ENCODE results near the gene RPUSD1.
"Not testable (repeated sequence)": the region's sequence is repeated elsewhere in the genome, so short reads cannot be mapped to it uniquely, and the experiment has no call there.

RPUSD1 gene

DNA sequence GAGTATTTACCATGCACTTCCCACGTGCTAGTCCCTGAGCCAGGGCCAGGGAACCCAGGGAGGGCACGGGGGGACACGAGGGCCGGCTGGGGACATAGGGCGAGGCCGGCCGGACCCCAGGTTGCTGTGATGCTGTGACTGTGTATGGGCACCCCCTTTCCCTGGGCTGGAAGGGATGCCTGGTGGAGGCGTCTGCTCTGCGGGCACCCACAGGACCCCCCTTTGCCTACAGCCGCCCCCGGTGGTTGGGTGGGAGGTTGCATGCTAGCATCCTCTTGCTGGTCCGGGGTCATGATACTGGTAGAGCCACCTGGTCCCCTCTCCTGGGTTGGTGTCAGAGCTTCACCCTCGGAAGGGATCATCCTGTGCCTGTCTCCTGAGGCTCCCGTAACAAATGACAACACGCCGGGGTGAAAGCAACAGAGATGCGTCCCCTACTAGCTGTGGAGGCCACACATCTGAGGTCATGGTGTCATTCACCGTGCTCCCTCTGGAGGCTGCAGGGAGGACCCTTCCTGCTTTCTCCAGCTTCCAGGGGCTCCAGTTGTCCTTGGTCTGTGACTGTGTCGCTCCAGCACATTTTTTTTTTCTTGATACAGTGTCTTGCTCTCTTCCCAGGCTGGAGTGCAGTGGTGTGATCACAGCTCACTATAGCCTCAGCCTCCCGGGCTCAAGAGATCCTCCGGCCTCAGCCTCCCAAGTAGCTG lies 44.2 kb downstream of the RPUSD1 start:
- TF ChIP-seq, protein P1, sequence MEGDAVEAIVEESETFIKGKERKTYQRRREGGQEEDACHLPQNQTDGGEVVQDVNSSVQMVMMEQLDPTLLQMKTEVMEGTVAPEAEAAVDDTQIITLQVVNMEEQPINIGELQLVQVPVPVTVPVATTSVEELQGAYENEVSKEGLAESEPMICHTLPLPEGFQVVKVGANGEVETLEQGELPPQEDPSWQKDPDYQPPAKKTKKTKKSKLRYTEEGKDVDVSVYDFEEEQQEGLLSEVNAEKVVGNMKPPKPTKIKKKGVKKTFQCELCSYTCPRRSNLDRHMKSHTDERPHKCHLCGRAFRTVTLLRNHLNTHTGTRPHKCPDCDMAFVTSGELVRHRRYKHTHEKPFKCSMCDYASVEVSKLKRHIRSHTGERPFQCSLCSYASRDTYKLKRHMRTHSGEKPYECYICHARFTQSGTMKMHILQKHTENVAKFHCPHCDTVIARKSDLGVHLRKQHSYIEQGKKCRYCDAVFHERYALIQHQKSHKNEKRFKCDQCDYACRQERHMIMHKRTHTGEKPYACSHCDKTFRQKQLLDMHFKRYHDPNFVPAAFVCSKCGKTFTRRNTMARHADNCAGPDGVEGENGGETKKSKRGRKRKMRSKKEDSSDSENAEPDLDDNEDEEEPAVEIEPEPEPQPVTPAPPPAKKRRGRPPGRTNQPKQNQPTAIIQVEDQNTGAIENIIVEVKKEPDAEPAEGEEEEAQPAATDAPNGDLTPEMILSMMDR (IDR thresholded peaks at IDR 0.05; ENCODE audit: borderline replicate concordance, insufficient read depth, low read depth, low read length): peak; percentile 39; the same call in 1 of the 2 replicates
- H3K4me3 ChIP-seq (ENCODE audit: low read depth, low read length): no peak overlapping the region

- not testable (repeated sequence) for H3K4me3 ChIP-seq (ENCODE audit: low read depth, low read length)
Observed at GRCh38 chr16:742894-743293, 45.3 kb downstream of the RPUSD1 start.

DNA sequence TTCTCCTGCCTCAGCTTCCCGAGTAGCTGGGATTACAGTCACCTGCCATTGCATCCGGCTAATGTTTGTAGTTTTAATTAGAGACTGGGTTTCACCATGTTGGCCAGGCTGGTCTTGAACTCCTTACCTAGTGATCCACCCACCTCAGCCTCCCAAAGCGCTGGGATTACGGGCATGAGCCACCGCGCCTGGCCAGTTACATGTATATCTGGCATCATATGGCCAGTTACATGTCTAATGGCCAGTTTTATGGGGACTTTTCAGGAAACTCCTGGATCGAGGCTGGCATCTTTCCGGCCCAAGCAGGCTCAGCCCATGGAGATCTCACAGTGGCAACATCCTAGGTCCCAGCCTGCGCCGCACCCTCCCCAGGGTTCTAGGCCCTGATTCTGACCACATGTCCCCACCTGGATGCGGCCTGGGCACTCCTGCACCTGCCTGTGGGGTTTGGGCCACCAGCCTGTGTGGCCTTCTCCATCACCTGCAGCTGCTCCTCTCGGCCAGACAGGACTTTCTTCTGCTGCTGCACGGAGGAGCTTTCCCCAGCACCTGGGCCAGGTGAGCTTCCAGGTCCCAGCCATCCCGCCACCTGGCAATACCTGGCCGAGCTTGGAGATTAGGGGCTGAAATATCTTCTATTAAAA lies 46.1 kb downstream of the RPUSD1 start:
- H3K4me3 ChIP-seq (ENCODE audit: low read depth, low read length): no peak overlapping the region
- TF ChIP-seq, protein P1 (IDR thresholded peaks at IDR 0.05; ENCODE audit: borderline replicate concordance, insufficient read depth, low read depth, low read length): no peak

DNA sequence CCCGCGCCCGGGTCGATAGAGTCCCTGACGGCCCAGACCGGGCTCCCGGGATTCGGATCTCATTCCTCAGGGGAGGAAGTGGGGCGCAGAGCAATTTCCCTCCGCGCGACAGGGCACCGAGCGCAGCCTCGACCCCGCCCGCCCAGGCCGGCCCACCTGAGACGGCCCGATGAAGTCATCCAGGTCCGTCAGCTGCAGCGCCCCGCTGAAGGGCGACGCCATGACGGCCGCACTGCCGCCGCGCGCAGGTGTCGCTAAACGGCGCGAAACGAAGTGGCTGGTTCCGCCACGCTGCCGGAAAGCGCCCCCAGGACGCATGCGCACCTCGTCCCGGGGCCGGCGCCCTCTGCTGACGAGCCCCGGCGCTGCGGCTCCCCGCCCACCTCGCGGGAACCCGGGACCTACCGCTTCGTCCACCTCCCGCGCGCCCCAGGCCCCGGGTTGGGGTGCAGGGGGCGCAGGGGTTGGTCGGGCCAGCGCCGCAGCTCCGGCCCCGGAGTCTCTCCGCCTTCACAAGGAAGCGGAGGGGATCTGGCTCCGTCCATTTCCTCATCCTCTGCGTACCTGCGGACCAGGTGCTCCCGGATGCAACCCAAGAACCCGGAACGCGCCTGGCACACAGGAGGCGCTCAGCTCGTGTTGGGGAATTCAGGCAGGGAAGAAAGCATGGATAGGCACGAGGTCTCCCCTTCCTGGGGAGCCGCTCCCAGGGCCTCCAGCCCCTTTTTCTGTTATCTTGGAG lies 47.2 kb downstream of the RPUSD1 start, which contains the start of gene CIAO3:
TSS of gene CIAO3 (minus strand) at position 234 of the 742 bp plus-strand sequence. CDS start at position 222, 12 bp downstream.
- peak within 1 kb of the TSS; percentile 93 for H3K4me3 ChIP-seq (ENCODE audit: low read depth, low read length)
- TF ChIP-seq, protein P1 (IDR thresholded peaks at IDR 0.05; ENCODE audit: borderline replicate concordance, insufficient read depth, low read depth, low read length): peak; percentile 98

DNA sequence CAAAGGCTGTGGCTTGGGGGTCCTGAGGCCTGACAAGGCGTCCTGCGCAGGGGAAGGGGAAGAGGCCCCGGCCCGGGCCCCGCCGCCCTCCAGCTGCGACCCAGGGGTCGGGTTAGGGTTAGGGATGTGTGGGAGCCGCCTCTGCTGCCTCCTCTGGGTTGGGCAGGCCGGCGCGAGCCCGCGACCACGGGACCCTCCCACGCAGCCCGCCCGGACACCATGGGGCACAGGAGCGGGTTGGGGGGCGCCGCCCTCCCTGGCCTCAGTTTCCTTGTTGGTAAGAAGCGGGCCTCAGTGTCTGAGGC lies 47.8 kb downstream of the RPUSD1 start:
- H3K4me3 ChIP-seq (ENCODE audit: low read depth, low read length): peak overlapping the region; percentile 93
- TF ChIP-seq, protein P1 (IDR thresholded peaks at IDR 0.05; ENCODE audit: borderline replicate concordance, insufficient read depth, low read depth, low read length): no peak

DNA sequence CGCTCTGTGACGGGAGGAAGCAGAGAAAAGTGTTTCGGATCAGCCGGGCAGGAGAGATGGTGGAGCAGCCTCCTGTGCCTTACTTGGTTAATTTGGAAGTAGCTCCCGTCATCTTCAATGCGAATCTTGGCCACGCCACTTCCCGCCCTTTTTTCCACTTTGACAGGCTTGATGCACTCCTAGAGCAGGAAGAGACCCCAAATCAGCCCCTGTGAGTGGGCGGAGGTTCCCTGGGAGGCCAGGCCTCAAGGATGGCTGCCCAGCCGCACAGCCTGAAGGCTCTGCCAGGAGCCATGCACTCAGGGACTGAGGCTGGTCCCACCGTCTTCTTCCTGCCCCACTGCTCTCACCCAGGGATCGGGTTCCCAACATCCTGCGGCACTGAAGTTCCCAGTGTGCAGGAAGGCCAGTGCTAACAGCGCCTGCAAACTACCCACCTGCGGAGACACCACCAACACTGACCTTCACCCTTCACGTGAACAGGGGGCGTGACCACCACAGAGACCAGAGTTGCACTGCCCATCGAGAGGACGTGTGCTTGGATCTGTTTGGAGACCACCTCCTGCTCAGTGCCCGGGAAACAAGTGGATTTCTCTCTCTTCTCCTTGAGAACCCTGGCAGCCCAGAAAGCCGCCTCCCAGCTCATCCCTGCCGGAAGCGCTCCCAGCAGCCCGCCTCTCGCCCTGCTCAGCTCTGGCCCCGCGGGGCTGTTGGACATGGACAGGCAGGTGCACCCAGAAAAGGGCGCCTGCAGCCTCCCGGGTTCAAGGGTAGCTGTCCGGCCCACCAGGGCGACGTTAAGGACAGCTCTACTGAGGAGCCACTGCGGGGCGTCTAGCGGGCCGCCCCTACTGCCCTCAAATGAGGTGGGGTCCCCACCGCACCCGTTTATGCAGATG lies 48.4 kb downstream of the RPUSD1 start:
- TF ChIP-seq, protein P1 (IDR thresholded peaks at IDR 0.05; ENCODE audit: borderline replicate concordance, insufficient read depth, low read depth, low read length): no peak
- peak overlapping the region; percentile 93 for H3K4me3 ChIP-seq (ENCODE audit: low read depth, low read length)

Data from GM12875 (cell line).